ACC112 (cell line): ENCODE measurements around the gene MEDAG.

Source experiments
- H2AFZ ChIP-seq: fragments of 200-600 bp; sonication (generic); one replicate; pipeline ENCODE4 v1.6.0; 2017; ENCODE audit warnings: antibody characterized with exemption, low read length; ENCODE audit not compliant: unreplicated experiment
- H3K27ac ChIP-seq: fragments of 200-600 bp; sonication (generic); 2 replicates; pipeline ENCODE4 v1.5.1; 2014; ENCODE audit warnings: low read depth, mild to moderate bottlenecking, antibody characterized with exemption, low read length, moderate library complexity
- H3K27me3 ChIP-seq: fragments of 200-600 bp; sonication (generic); 2 replicates; pipeline ENCODE4 v1.6.1; 2014; ENCODE audit warnings: mild to moderate bottlenecking, antibody characterized with exemption, low read length, moderate library complexity, mixed read lengths; ENCODE audit not compliant: insufficient read depth
- H3K36me3 ChIP-seq: fragments of 200-600 bp; sonication (generic); 2 replicates; pipeline ENCODE4 v1.6.1; 2016; ENCODE audit warnings: mild to moderate bottlenecking, antibody characterized with exemption, low read length, moderate library complexity, mixed read lengths; ENCODE audit not compliant: insufficient read depth
- H3K4me1 ChIP-seq: fragments of 200-600 bp; sonication (generic); one replicate; pipeline ENCODE4 v1.6.1; 2016; ENCODE audit warnings: low read length, mixed read lengths; ENCODE audit not compliant: insufficient read depth, unreplicated experiment, control insufficient read depth
- H3K4me3 ChIP-seq: fragments of 200-600 bp; sonication (generic); 2 replicates; pipeline ENCODE4 v1.5.1; 2014; ENCODE audit warnings: mild to moderate bottlenecking, low read depth, low read length
- H3K79me2 ChIP-seq: fragments of 200-600 bp; sonication (generic); one replicate; pipeline ENCODE4 v1.6.0; 2016; ENCODE audit warnings: low read length; ENCODE audit not compliant: control insufficient read depth, unreplicated experiment, insufficient read depth

Gene MEDAG

GRCh38 chr13:30907121-30907861 lies 1.2 kb downstream of the MEDAG start:
- no peaks in the 10 kb centered on the region for H3K36me3 ChIP-seq
- H3K4me3 ChIP-seq = peak overlapping the region; percentile 80
- peaks cover 22% of the 10 kb centered on the region for H3K4me1 ChIP-seq
- no peak overlapping the region for H2AFZ ChIP-seq
- H3K79me2 ChIP-seq = peaks cover 49% of the 10 kb centered on the region
- H3K27ac ChIP-seq = peak overlapping the region; percentile 77
- H3K27me3 ChIP-seq = no peaks in the 10 kb centered on the region

- H3K4me1 ChIP-seq = peaks cover 22% of the 10 kb centered on the region
- no peak overlapping the region for H2AFZ ChIP-seq
- peaks cover 60% of the 10 kb centered on the region for H3K79me2 ChIP-seq
- H3K36me3 ChIP-seq = no peaks in the 10 kb centered on the region; the same call in 1 of the 2 replicates
- peak overlapping the region; percentile 80 for H3K4me3 ChIP-seq
- H3K27ac ChIP-seq = peak overlapping the region; percentile 77
- no peaks in the 10 kb centered on the region for H3K27me3 ChIP-seq
Observed at GRCh38 chr13:30908416-30908980, 2.4 kb downstream of the MEDAG start.

DNA sequence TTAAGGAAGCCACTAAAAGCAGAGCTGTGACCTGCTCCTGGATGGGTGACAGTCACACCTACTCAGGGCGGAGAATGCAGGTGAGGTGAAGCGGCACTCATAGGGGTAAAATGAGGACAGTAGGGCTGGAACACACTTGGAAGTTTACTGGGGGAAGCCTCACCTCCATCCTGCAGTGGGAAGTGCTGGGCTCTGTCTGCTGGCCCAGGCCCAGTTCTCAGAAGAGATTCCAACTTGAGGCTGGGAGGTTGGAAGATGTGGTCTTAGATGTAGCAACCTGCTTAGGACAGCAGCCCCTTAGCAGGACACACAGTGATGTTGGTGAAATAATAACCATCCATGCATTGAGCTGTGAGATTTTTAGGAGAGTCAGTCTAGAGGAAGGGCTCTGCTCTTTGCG lies 4.6 kb downstream of the MEDAG start:
- H3K4me1 ChIP-seq = peaks cover 10% of the 10 kb centered on the region
- no peak overlapping the region for H3K4me3 ChIP-seq
- no peaks in the 10 kb centered on the region; the same call in 1 of the 2 replicates for H3K36me3 ChIP-seq
- H3K27ac ChIP-seq = no peak overlapping the region
- H3K27me3 ChIP-seq = no peaks in the 10 kb centered on the region
- H2AFZ ChIP-seq = no peak overlapping the region
- H3K79me2 ChIP-seq = peaks cover 74% of the 10 kb centered on the region

- H2AFZ ChIP-seq = no peak overlapping the region
- peaks cover 11% of the 10 kb centered on the region; the same call in 1 of the 2 replicates for H3K36me3 ChIP-seq
- peaks cover 35% of the 10 kb centered on the region for H3K79me2 ChIP-seq
- H3K27ac ChIP-seq = no peak overlapping the region
- no peaks in the 10 kb centered on the region for H3K4me1 ChIP-seq
- no peak overlapping the region for H3K4me3 ChIP-seq
- no peaks in the 10 kb centered on the region for H3K27me3 ChIP-seq
Observed at GRCh38 chr13:30915691-30916541, 9.8 kb downstream of the MEDAG start.

DNA sequence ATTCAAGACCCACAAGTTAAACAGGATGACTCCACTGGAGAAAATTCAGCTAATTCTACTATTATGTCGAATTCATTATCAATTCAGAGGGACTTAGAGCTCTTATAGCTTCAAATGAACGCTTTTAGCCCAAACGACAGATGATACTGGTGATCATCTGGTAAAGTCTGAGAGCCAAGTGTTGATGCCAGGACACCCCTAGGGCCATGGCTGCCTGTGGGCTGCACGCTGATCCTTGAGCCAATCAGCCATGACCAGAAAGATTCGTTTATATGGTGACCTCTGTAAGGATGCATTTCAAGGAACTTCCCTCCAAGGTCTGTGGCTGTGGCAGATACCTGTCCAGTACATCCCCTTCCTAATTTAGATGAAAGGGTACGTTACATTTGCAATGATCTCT lies 10.9 kb downstream of the MEDAG start:
- no peaks in the 10 kb centered on the region for H3K4me1 ChIP-seq
- no peak overlapping the region for H2AFZ ChIP-seq
- no peaks in the 10 kb centered on the region for H3K27me3 ChIP-seq
- peaks cover 29% of the 10 kb centered on the region for H3K79me2 ChIP-seq
- H3K36me3 ChIP-seq = peaks cover 16% of the 10 kb centered on the region; the same call in 1 of the 2 replicates
- no peak overlapping the region for H3K4me3 ChIP-seq
- no peak overlapping the region for H3K27ac ChIP-seq

- Histone ChIP-seq H3K79me2 (peaks cover 17% of the 10 kb centered on the region), H3K4me1 (no peaks in the 10 kb centered on the region), H3K4me3 (no peak overlapping the region), H2AFZ (no peak overlapping the region), H3K36me3 (peaks cover 16% of the 10 kb centered on the region; the same call in 1 of the 2 replicates), H3K27ac (no peak overlapping the region), H3K27me3 (no peaks in the 10 kb centered on the region)
Observed at GRCh38 chr13:30918662-30919405, 12.8 kb downstream of the MEDAG start.

DNA sequence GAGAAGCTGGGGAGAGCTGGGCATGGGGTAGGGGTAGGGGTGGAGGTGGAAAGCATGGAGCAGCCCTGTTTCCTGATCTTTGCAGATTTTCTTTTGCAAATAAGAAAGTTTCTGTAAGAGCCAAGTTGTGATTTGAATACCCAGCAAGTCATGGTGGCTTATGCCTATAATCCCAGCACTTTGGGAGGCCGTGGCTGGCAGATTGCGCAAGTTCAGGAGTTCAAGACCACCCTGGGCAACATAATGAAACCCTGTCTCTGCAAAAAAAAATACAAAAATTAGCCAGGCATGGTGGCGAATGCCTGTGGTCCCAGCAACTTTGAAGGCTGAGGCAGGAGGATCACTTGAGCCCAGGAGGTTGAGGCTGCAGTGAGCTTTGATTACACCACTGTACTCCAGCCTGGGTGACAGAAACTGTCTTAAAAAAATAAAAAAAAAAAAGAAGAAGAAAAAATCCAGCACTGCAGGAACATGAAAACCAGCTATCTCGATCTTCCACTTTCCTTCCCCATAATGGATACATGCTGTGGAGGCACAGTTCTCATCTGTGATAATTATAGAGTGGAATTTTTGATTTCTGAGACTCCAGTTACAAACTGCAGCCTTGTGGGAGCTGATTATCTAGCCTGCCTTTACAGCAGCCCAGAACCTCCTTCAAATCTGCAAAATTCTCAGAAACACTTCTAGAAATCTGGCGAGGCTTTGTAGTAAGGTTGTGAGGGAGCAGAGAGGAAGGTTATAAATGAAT lies 14.3 kb downstream of the MEDAG start:
- no peak overlapping the region for H3K4me3 ChIP-seq
- H3K4me1 ChIP-seq = no peaks in the 10 kb centered on the region
- peaks cover 5% of the 10 kb centered on the region for H3K79me2 ChIP-seq
- no peaks in the 10 kb centered on the region for H3K27me3 ChIP-seq
- H3K27ac ChIP-seq = no peak overlapping the region
- peaks cover 18% of the 10 kb centered on the region for H3K36me3 ChIP-seq
- no peak overlapping the region for H2AFZ ChIP-seq

GRCh38 chr13:30923418-30923817 lies 17.3 kb downstream of the MEDAG start:
- Histone ChIP-seq H3K4me3 (no peak overlapping the region), H3K27ac (no peak overlapping the region), H2AFZ (no peak overlapping the region)

DNA sequence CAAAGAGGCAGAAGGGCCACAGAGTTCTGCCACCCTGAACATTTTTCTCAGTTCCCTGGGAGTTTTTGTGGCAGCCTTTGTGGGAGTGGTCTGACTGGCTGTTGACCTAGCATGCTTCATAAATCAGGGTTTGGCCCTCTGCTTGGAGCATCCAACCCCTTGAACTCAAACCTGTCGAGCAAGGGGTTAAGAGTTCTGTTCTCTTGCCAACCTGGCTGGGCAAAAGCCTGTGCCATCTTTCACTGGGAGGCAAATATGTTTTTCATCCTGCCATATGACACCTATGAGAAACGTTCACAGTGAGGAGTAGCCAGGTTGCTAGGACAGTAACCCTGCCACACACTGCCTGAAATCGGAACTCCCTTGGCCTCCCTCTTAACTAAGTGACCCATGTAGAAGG lies 18.6 kb downstream of the MEDAG start:
- Histone ChIP-seq H3K4me1 (peaks cover 8% of the 10 kb centered on the region), H3K36me3 (peaks cover 15% of the 10 kb centered on the region), H2AFZ (no peak overlapping the region), H3K79me2 (no peaks in the 10 kb centered on the region), H3K27me3 (no peaks in the 10 kb centered on the region), H3K27ac (no peak overlapping the region), H3K4me3 (no peak overlapping the region)

More at GRCh38 chr13:30923418-30923817, 17.3 kb downstream of the MEDAG start:
- H3K36me3 ChIP-seq = peaks cover 18% of the 10 kb centered on the region
- peaks cover 3% of the 10 kb centered on the region for H3K79me2 ChIP-seq
- H3K4me1 ChIP-seq = peaks cover 8% of the 10 kb centered on the region
- H3K27me3 ChIP-seq = no peaks in the 10 kb centered on the region
